Activated naive CD8-positive, alpha-beta T cell treated with anti-CD3 and anti-CD28 coated beads, Interleukin-2, amount 50 U/mL, for 24 hours (primary cell): ENCODE results near the gene SLC1A5.
"Not testable (repeated sequence)": the region's sequence is repeated elsewhere in the genome, so short reads cannot be mapped to it uniquely, and the experiment has no call there.

ENCODE experiments used
- ATAC-seq: fragments of 150-1000 bp; cut with Tn5 transposase; one replicate; pipeline ENCODE4 v1.10.0; 2021
- DNase-seq: peaks from one replicate; pipeline ENCODE4 v3.0.0; 2021
- H3K27ac Mint-ChIP-seq: one replicate; pipeline ENCODE4 v1.8.0; 2021; ENCODE audit warnings: mild to moderate bottlenecking, mixed read lengths
- H3K27me3 Mint-ChIP-seq: one replicate; pipeline ENCODE4 v1.8.0; 2021; ENCODE audit warnings: mixed read lengths
- H3K36me3 Mint-ChIP-seq: one replicate; pipeline ENCODE4 v1.8.0; 2021; ENCODE audit warnings: low read depth, mixed read lengths
- H3K4me1 Mint-ChIP-seq: one replicate; pipeline ENCODE4 v1.8.0; 2021; ENCODE audit warnings: mixed read lengths
- H3K4me3 Mint-ChIP-seq: one replicate; pipeline ENCODE4 v1.8.0; 2021; ENCODE audit warnings: mild to moderate bottlenecking, moderate library complexity, mixed read lengths
- H3K9me3 Mint-ChIP-seq: one replicate; pipeline ENCODE4 v1.8.0; 2021; ENCODE audit warnings: mixed read lengths

The SLC1A5 gene

GRCh38 chr19:46785980-46786235 is 2.5 kb downstream of the SLC1A5 start:
- Mint-ChIP-seq H3K27me3 (no peaks in the 10 kb centered on the region), H3K27ac (peak overlapping the region; percentile 98), H3K9me3 (no peaks in the 10 kb centered on the region), H3K4me3 (peak overlapping the region; percentile 97), H3K4me1 (peaks cover 51% of the 10 kb centered on the region), H3K36me3 (peaks cover 60% of the 10 kb centered on the region)
- ATAC-seq (no peak), DNase-seq (no peak)

- peaks cover 61% of the 10 kb centered on the region for H3K36me3 Mint-ChIP-seq
Measured at GRCh38 chr19:46785054-46785979, 3.1 kb downstream of the SLC1A5 start.

GRCh38 chr19:46784262-46785053 is 3.9 kb downstream of the SLC1A5 start:
- ATAC-seq (peak; percentile 58), DNase-seq (peak; percentile 74)
- Mint-ChIP-seq H3K4me3 (peak overlapping the region; percentile 97), H3K9me3 (no peaks in the 10 kb centered on the region), H3K36me3 (peaks cover 68% of the 10 kb centered on the region), H3K27me3 (no peaks in the 10 kb centered on the region), H3K27ac (peak overlapping the region; percentile 98), H3K4me1 (peaks cover 51% of the 10 kb centered on the region)

More at GRCh38 chr19:46785054-46785979, 3.1 kb downstream of the SLC1A5 start:
- no peaks in the 10 kb centered on the region for H3K27me3 Mint-ChIP-seq
- peaks cover 51% of the 10 kb centered on the region for H3K4me1 Mint-ChIP-seq
- ATAC-seq (no peak), DNase-seq (no peak)
- peak overlapping the region; percentile 98 for H3K27ac Mint-ChIP-seq
- H3K4me3 Mint-ChIP-seq, result peak overlapping the region; percentile 97
- no peaks in the 10 kb centered on the region for H3K9me3 Mint-ChIP-seq

- Mint-ChIP-seq H3K4me1 (peaks cover 48% of the 10 kb centered on the region), H3K9me3 (no peaks in the 10 kb centered on the region), H3K27me3 (no peaks in the 10 kb centered on the region), H3K27ac (peak overlapping the region; percentile 98), H3K36me3 (peaks cover 73% of the 10 kb centered on the region), H3K4me3 (peak overlapping the region; percentile 97)
- DNase-seq (no peak), ATAC-seq (no peak)
Measured at GRCh38 chr19:46783670-46784069, 4.7 kb downstream of the SLC1A5 start.

GRCh38 chr19:46782355-46783019 is 5.9 kb downstream of the SLC1A5 start:
- ATAC-seq (no peak), DNase-seq (no peak)
- Mint-ChIP-seq H3K9me3 (no peaks in the 10 kb centered on the region), H3K4me3 (peak overlapping the region; percentile 97), H3K27me3 (no peaks in the 10 kb centered on the region), H3K4me1 (peaks cover 52% of the 10 kb centered on the region), H3K36me3 (peaks cover 84% of the 10 kb centered on the region), H3K27ac (peak overlapping the region; percentile 98)

GRCh38 chr19:46777956-46778645 is 10.3 kb downstream of the SLC1A5 start:
- H3K9me3 Mint-ChIP-seq, H3K27me3 Mint-ChIP-seq, H3K4me3 Mint-ChIP-seq, DNase-seq, ATAC-seq: not testable (repeated sequence)
- Mint-ChIP-seq H3K36me3 (peaks cover 73% of the 10 kb centered on the region), H3K4me1 (peaks cover 31% of the 10 kb centered on the region), H3K27ac (peak overlapping the region; percentile 42)

- no peaks in the 10 kb centered on the region for H3K9me3 Mint-ChIP-seq
- H3K36me3 Mint-ChIP-seq, result peaks cover 64% of the 10 kb centered on the region
- no peak overlapping the region for H3K4me3 Mint-ChIP-seq
- peak; percentile 22 for ATAC-seq
- H3K27me3 Mint-ChIP-seq, result no peaks in the 10 kb centered on the region
- H3K4me1 Mint-ChIP-seq, result peaks cover 24% of the 10 kb centered on the region
- H3K27ac Mint-ChIP-seq, result peak overlapping the region; percentile 42
- DNase-seq, result peak; percentile 45
Measured at GRCh38 chr19:46776927-46777911, 11.2 kb downstream of the SLC1A5 start.

- H3K27me3 Mint-ChIP-seq, result no peaks in the 10 kb centered on the region
- H3K9me3 Mint-ChIP-seq, result no peaks in the 10 kb centered on the region
- H3K27ac Mint-ChIP-seq, result peak overlapping the region; percentile 52
- no peak overlapping the region for H3K4me3 Mint-ChIP-seq
- H3K36me3 Mint-ChIP-seq, result peaks cover 54% of the 10 kb centered on the region
- ATAC-seq (no peak), DNase-seq (no peak)
- H3K4me1 Mint-ChIP-seq, result peaks cover 14% of the 10 kb centered on the region
Measured at GRCh38 chr19:46775642-46776258, 12.6 kb downstream of the SLC1A5 start.

GRCh38 chr19:46773018-46773399 is 15.4 kb downstream of the SLC1A5 start:
- H3K9me3 Mint-ChIP-seq, result no peaks in the 10 kb centered on the region
- no peak for DNase-seq
- H3K36me3 Mint-ChIP-seq, result peaks cover 36% of the 10 kb centered on the region
- no peak overlapping the region for H3K4me3 Mint-ChIP-seq
- peaks cover 7% of the 10 kb centered on the region for H3K4me1 Mint-ChIP-seq
- H3K27me3 Mint-ChIP-seq, result no peaks in the 10 kb centered on the region
- no peak overlapping the region for H3K27ac Mint-ChIP-seq
- no peak for ATAC-seq

GRCh38 chr19:46772170-46773017 is 16.0 kb downstream of the SLC1A5 start:
- DNase-seq (no peak), ATAC-seq (no peak)
- no peak overlapping the region for H3K27ac Mint-ChIP-seq
- H3K36me3 Mint-ChIP-seq, result peaks cover 31% of the 10 kb centered on the region
- H3K4me1 Mint-ChIP-seq, result peaks cover 4% of the 10 kb centered on the region
- H3K4me3 Mint-ChIP-seq, result no peak overlapping the region
- no peaks in the 10 kb centered on the region for H3K9me3 Mint-ChIP-seq
- H3K27me3 Mint-ChIP-seq, result no peaks in the 10 kb centered on the region

- not testable (repeated sequence) for H3K27ac Mint-ChIP-seq, H3K4me3 Mint-ChIP-seq, H3K4me1 Mint-ChIP-seq, H3K36me3 Mint-ChIP-seq, H3K27me3 Mint-ChIP-seq, H3K9me3 Mint-ChIP-seq, DNase-seq, ATAC-seq
Measured at GRCh38 chr19:46768746-46769145, 19.6 kb downstream of the SLC1A5 start.

GRCh38 chr19:46766569-46767317 is 21.7 kb downstream of the SLC1A5 start:
- Mint-ChIP-seq H3K36me3 (peaks cover 2% of the 10 kb centered on the region), H3K27ac (no peak overlapping the region), H3K4me3 (no peak overlapping the region), H3K27me3 (no peaks in the 10 kb centered on the region), H3K9me3 (no peaks in the 10 kb centered on the region), H3K4me1 (no peaks in the 10 kb centered on the region)
- DNase-seq (peak; percentile 70), ATAC-seq (peak; percentile 65)
